ENCODE measurements around the gene ZFP3. TPM values are rescaled to one million over a fixed set of nuclear protein-coding genes. Genes with fewer than 3 reads are reported as not detected.
"Not testable (repeated sequence)": the region's sequence is repeated elsewhere in the genome, so short reads cannot be mapped to it uniquely, and the experiment has no call there.

ZFP3 gene
- total RNA-seq (2014; rRNA removed; shearing (Covaris generic)), result 0.72 and 1.1 TPM in 2 replicates

- DNase-seq (ENCODE audit: low spot score), result peak; percentile 27
Measured at GRCh38 chr17:5078106-5079028, at the start of gene ZFP3. Gene ZFP3, plus strand, starts transcription at chr17:5078467. Its CDS starts 13,038 bp downstream, at chr17:5091505.

GRCh38 chr17:5030168-5030567, 48.1 kb upstream of the ZFP3 start:
- DNase-seq (ENCODE audit: low spot score), result not testable (repeated sequence)

- peak; percentile 66 for DNase-seq (ENCODE audit: low spot score)
Measured at GRCh38 chr17:5031365-5032082, 46.7 kb upstream of the ZFP3 start.

GRCh38 chr17:5032865-5033264, 45.4 kb upstream of the ZFP3 start:
- DNase-seq (ENCODE audit: low spot score), result no peak

- DNase-seq (ENCODE audit: low spot score), result no peak
Measured at GRCh38 chr17:5033352-5034015, 44.8 kb upstream of the ZFP3 start.

GRCh38 chr17:5034063-5034462, 44.2 kb upstream of the ZFP3 start:
- DNase-seq (ENCODE audit: low spot score), result no peak

GRCh38 chr17:5034651-5035050, 43.6 kb upstream of the ZFP3 start:
- DNase-seq (ENCODE audit: low spot score), result no peak

- no peak for DNase-seq (ENCODE audit: low spot score)
Measured at GRCh38 chr17:5035315-5035714, 43.0 kb upstream of the ZFP3 start, which contains the start of gene SLC52A1. Gene SLC52A1, minus strand, starts transcription at chr17:5035426. Its CDS starts 820 bp downstream, at chr17:5034606.

- DNase-seq (ENCODE audit: low spot score), result no peak
Measured at GRCh38 chr17:5042157-5043022, 35.9 kb upstream of the ZFP3 start.

GRCh38 chr17:5043524-5043923, 34.7 kb upstream of the ZFP3 start:
- DNase-seq (ENCODE audit: low spot score), result no peak

- no peak for DNase-seq (ENCODE audit: low spot score)
Measured at GRCh38 chr17:5044630-5045029, 33.6 kb upstream of the ZFP3 start.

GRCh38 chr17:5045496-5045895, 32.8 kb upstream of the ZFP3 start:
- no peak for DNase-seq (ENCODE audit: low spot score)

- DNase-seq (ENCODE audit: low spot score), result no peak
Measured at GRCh38 chr17:5047446-5047845, 30.8 kb upstream of the ZFP3 start.

GRCh38 chr17:5049314-5049841, 28.9 kb upstream of the ZFP3 start:
- DNase-seq (ENCODE audit: low spot score), result no peak

- DNase-seq (ENCODE audit: low spot score), result no peak
Measured at GRCh38 chr17:5050278-5050677, 28.0 kb upstream of the ZFP3 start.

- DNase-seq (ENCODE audit: low spot score), result no peak
Measured at GRCh38 chr17:5055543-5055942, 22.7 kb upstream of the ZFP3 start.

- no peak for DNase-seq (ENCODE audit: low spot score)
Measured at GRCh38 chr17:5065227-5065744, 13.0 kb upstream of the ZFP3 start.

GRCh38 chr17:5068236-5068635, 10.0 kb upstream of the ZFP3 start:
- DNase-seq (ENCODE audit: low spot score), result no peak

- DNase-seq (ENCODE audit: low spot score), result no peak
Measured at GRCh38 chr17:5069724-5070123, 8.5 kb upstream of the ZFP3 start.

GRCh38 chr17:5075472-5075871, 2.8 kb upstream of the ZFP3 start:
- not testable (repeated sequence) for DNase-seq (ENCODE audit: low spot score)

- not testable (repeated sequence) for DNase-seq (ENCODE audit: low spot score)
Measured at GRCh38 chr17:5077275-5077674, 992 bp upstream of the ZFP3 start.
